K562 (cell line): ENCODE measurements around the gene TSTD1. TPM values are rescaled to one million over a fixed set of nuclear protein-coding genes. Genes with fewer than 3 reads are reported as not detected.
A peak's percentile ranks its signal among the peaks of the same experiment; 100 is the strongest.

ENCODE experiments used
- CHD1 ChIP-seq: fragments of 200-600 bp; sonication (generic); IDR thresholded peaks from one replicate; pipeline ENCODE4 v1.6.1; 2012; ENCODE audit warnings: mild to moderate bottlenecking, moderate library complexity, low read length, inconsistent platforms
- CREBBP ChIP-seq: IDR thresholded peaks from one replicate; pipeline ENCODE4 v1.6.1; 2012; ENCODE audit warnings: low read depth, mild to moderate bottlenecking, control low read depth, inconsistent platforms, low read length
- CXXC5 ChIP-seq: fragments of 250-450 bp; sonication (Bioruptor Pico); IDR thresholded peaks from 2 replicates; pipeline ENCODE4 v1.8.0; 2022; ENCODE audit warnings: inconsistent platforms, mild to moderate bottlenecking, moderate library complexity
- EP300 ChIP-seq: IDR thresholded peaks from 2 replicates; pipeline ENCODE4 v1.6.1; 2012; ENCODE audit warnings: low read length, improper control_type of control experiment
- ETV1 ChIP-seq: fragments of 450-650 bp; conservative IDR thresholded peaks from 2 replicates; pipeline ENCODE4 v1.6.1; 2016; ENCODE audit warnings: missing genetic modification characterization, control low read depth, low read depth, missing compliant biosample characterization
- KLF16 ChIP-seq: IDR thresholded peaks from 2 replicates; pipeline ENCODE4 v1.6.1; 2016; ENCODE audit warnings: antibody characterized with exemption
- LEF1 ChIP-seq: fragments of 450-650 bp; IDR thresholded peaks from 2 replicates; pipeline ENCODE4 v1.6.1; 2016; ENCODE audit warnings: mild to moderate bottlenecking
- MEF2A ChIP-seq: IDR thresholded peaks from 2 replicates; pipeline ENCODE4 v1.6.1; 2011; ENCODE audit warnings: low read depth, mild to moderate bottlenecking, low read length, moderate library complexity; ENCODE audit not compliant: control insufficient read depth
- NEUROD1 ChIP-seq: fragments of 150-350 bp; IDR thresholded peaks from 2 replicates; pipeline ENCODE4 v1.6.1; 2014; ENCODE audit warnings: borderline replicate concordance, low read length, low read depth; ENCODE audit not compliant: partially characterized antibody
- NR2F6 ChIP-seq: fragments of 450-650 bp; formaldehyde crosslinking; IDR thresholded peaks from 2 replicates; pipeline ENCODE4 v1.4.0; 2020; ENCODE audit warnings: mild to moderate bottlenecking
- PHF20 ChIP-seq: fragments of 450-650 bp; IDR thresholded peaks from 2 replicates; pipeline ENCODE4 v1.6.1; 2018; ENCODE audit not compliant: partially characterized antibody
- STAG1 ChIP-seq: sonication (generic); formaldehyde crosslinking; IDR thresholded peaks from 2 replicates; pipeline ENCODE4 v1.5.0; 2020; ENCODE audit warnings: missing genetic modification reagents, borderline replicate concordance
- TCF3 ChIP-seq: sonication (generic); formaldehyde crosslinking; IDR thresholded peaks from 2 replicates; pipeline ENCODE4 v1.4.0; 2020; ENCODE audit warnings: mild to moderate bottlenecking, missing genetic modification reagents
- ZNF134 ChIP-seq: fragments of 250-450 bp; sonication (Bioruptor Pico); conservative IDR thresholded peaks from 2 replicates; pipeline ENCODE4 v1.4.0; 2020
- ZNF696 ChIP-seq: fragments of 250-450 bp; sonication (Bioruptor Pico); conservative IDR thresholded peaks from 2 replicates; pipeline ENCODE4 v1.4.0; 2020; ENCODE audit warnings: mild to moderate bottlenecking, moderate library complexity
- polyA plus RNA-seq, 8 experiments: library from polyadenylated mRNA; depleted of rRNA in 4 of 8; stranded (reverse) in 5 of 8; unstranded in 3 of 8; fragments of >200 nt; fragmentation: Nextera tagmentation in 2 of 8; fragmentation: Illumina TruSeq in 1 of 8; extraction: Ambion mirVana in 2 of 8; extraction: Trizol in 1 of 8; gene quantifications; 2 replicates each; pipeline versions ENCODE4 v1.2.1 to v1.2.3, GENCODE V29; 2011 to 2014; ENCODE audit warnings: inconsistent platforms in 1 of 8, missing spikeins in 1 of 8
- total RNA-seq, 7 experiments: library from RNA; depleted of rRNA in 6 of 7; stranded (reverse); fragments of >200 nt in 6 of 7; fragmentation: Illumina TruSeq in 2 of 7; extraction: Trizol in 2 of 7; gene quantifications; 2 replicates each; pipeline versions ENCODE4 v1.2.1 to v1.2.3, GENCODE V29; 2011 to 2021; ENCODE audit warnings: low replicate concordance in 1 of 7
- TF ChIP-seq, protein P1 (sequence below): fragments of 250-450 bp; sonication (Bioruptor Pico); IDR thresholded peaks from 2 replicates; pipeline ENCODE4 v1.5.0; 2020; ENCODE audit warnings: mild to moderate bottlenecking
- TF ChIP-seq, protein P2 (sequence below): fragments of 450-650 bp; IDR thresholded peaks from 2 replicates; pipeline ENCODE4 v1.6.1; 2018; ENCODE audit warnings: mild to moderate bottlenecking, low read depth; ENCODE audit not compliant: partially characterized antibody
- TF ChIP-seq, protein P3 (sequence below): sonication (generic); formaldehyde crosslinking; IDR thresholded peaks from 2 replicates; pipeline ENCODE4 v1.8.0; 2022; ENCODE audit warnings: mild to moderate bottlenecking, missing genetic modification reagents, borderline replicate concordance
- TF ChIP-seq, protein P4 (sequence below): fragments of 250-450 bp; sonication (Bioruptor Pico); IDR thresholded peaks from 2 replicates; pipeline ENCODE4 v1.5.0; 2022; ENCODE audit warnings: mild to moderate bottlenecking

The TSTD1 gene
- total and polyA plus RNA-seq, 9 of the 15 experiments (the other 6 are each of a cell fraction or from before 2014, with no cell fraction given) = 0.23 to 0.53 TPM; not detected in 7

DNA sequence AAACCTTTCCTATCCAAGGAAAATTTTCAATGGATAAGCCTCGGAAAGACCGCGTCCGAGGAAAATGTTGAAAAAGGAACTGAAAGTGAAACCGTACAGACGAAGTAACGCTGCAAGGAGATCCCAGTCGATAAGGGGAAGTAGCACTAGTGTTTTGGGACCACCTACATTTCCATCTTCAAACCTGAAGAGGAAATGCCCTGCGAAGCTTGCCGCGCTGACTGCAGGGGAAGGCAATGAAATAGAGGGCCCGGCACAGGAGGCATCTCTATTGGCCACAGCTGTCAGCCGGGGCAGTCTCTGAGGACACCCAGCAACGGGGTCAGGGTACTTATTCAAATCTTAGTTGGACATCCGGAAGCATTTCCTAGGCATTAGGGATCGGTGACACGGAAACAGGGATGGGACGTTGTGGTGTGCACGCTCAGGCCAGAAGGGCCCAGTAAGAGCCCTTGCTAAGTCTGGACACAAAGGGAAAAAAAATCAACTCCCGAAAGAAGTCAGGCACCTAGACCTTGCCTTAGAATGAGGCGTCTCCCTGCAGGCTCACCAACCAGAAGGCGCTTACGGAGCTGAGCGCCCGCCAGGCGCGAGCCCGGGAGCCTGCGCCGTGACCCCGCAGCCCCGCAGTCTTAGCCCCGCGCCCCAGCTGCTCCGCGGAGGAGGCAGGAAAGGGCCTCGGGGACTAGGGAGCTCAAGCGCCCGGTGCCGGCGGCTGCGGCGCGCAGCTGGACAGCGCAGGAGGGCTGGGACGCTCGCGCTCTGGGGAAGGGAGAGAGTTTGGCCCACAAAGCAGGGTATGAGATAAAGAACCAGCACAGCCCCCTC lies 6.4 kb upstream of the TSTD1 start (continued):
- no peak for TF ChIP-seq STAG1 (CRISPR knock-in tag)
- no peak for TF ChIP-seq ZNF134 (CRISPR knock-in tag)
- TF ChIP-seq, protein P1, sequence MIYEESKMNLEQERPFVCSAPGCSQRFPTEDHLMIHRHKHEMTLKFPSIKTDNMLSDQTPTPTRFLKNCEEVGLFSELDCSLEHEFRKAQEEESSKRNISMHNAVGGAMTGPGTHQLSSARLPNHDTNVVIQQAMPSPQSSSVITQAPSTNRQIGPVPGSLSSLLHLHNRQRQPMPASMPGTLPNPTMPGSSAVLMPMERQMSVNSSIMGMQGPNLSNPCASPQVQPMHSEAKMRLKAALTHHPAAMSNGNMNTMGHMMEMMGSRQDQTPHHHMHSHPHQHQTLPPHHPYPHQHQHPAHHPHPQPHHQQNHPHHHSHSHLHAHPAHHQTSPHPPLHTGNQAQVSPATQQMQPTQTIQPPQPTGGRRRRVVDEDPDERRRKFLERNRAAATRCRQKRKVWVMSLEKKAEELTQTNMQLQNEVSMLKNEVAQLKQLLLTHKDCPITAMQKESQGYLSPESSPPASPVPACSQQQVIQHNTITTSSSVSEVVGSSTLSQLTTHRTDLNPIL (CRISPR knock-in tag) = no peak
- no peak for TF ChIP-seq PHF20
- peak; percentile 46 for TF ChIP-seq ETV1 (tag)
- TF ChIP-seq ZNF696 (CRISPR knock-in tag) = no peak
- peak; percentile 61 for TF ChIP-seq CHD1
- no peak for TF ChIP-seq LEF1
- no peak; the same call in none of the 2 replicates for TF ChIP-seq CXXC5
- no peak for TF ChIP-seq KLF16
- TF ChIP-seq NEUROD1 = no peak
- peak; percentile 25; the same call in 1 of the 2 replicates for TF ChIP-seq EP300
- TF ChIP-seq TCF3 (CRISPR knock-in tag) = no peak
- TF ChIP-seq MEF2A = no peak
- TF ChIP-seq, protein P2, sequence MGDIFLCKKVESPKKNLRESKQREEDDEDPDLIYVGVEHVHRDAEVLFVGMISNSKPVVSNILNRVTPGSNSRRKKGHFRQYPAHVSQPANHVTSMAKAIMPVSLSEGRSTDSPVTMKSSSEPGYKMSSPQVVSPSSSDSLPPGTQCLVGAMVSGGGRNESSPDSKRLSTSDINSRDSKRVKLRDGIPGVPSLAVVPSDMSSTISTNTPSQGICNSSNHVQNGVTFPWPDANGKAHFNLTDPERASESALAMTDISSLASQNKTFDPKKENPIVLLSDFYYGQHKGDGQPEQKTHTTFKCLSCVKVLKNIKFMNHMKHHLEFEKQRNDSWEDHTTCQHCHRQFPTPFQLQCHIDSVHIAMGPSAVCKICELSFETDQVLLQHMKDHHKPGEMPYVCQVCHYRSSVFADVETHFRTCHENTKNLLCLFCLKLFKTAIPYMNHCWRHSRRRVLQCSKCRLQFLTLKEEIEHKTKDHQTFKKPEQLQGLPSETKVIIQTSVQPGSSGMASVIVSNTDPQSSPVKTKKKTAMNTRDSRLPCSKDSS = no peak
- TF ChIP-seq, protein P3, sequence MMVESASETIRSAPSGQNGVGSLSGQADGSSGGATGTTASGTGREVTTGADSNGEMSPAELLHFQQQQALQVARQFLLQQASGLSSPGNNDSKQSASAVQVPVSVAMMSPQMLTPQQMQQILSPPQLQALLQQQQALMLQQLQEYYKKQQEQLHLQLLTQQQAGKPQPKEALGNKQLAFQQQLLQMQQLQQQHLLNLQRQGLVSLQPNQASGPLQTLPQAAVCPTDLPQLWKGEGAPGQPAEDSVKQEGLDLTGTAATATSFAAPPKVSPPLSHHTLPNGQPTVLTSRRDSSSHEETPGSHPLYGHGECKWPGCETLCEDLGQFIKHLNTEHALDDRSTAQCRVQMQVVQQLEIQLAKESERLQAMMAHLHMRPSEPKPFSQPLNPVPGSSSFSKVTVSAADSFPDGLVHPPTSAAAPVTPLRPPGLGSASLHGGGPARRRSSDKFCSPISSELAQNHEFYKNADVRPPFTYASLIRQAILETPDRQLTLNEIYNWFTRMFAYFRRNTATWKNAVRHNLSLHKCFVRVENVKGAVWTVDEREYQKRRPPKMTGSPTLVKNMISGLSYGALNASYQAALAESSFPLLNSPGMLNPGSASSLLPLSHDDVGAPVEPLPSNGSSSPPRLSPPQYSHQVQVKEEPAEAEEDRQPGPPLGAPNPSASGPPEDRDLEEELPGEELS = no peak
- TF ChIP-seq, protein P4, sequence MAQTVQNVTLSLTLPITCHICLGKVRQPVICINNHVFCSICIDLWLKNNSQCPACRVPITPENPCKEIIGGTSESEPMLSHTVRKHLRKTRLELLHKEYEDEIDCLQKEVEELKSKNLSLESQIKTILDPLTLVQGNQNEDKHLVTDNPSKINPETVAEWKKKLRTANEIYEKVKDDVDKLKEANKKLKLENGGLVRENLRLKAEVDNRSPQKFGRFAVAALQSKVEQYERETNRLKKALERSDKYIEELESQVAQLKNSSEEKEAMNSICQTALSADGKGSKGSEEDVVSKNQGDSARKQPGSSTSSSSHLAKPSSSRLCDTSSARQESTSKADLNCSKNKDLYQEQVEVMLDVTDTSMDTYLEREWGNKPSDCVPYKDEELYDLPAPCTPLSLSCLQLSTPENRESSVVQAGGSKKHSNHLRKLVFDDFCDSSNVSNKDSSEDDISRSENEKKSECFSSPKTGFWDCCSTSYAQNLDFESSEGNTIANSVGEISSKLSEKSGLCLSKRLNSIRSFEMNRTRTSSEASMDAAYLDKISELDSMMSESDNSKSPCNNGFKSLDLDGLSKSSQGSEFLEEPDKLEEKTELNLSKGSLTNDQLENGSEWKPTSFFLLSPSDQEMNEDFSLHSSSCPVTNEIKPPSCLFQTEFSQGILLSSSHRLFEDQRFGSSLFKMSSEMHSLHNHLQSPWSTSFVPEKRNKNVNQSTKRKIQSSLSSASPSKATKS (CRISPR knock-in tag) = no peak
- TF ChIP-seq CREBBP = no peak
- TF ChIP-seq NR2F6 (CRISPR knock-in tag) = no peak
